Activated naive CD4-positive, alpha-beta T cell treated with anti-CD3 and anti-CD28 coated beads, Interleukin-2, amount 50 U/mL, for 72 hours (primary cell): ENCODE results near the gene MEGF10. TPM values are rescaled to one million over a fixed set of nuclear protein-coding genes. Genes with fewer than 3 reads are reported as not detected.

ENCODE experiments used
- ATAC-seq, 2 donors: fragments of 150-1000 bp; cut with Tn5 transposase; 2 replicates each; pipeline ENCODE4 v1.10.0; 2021; ENCODE audit warnings: mild to moderate bottlenecking in 2 of 2, moderate library complexity in 2 of 2
- DNase-seq, 2 donors: peaks; one replicate each; pipeline ENCODE4 v3.0.0; 2021 to 2022; ENCODE audit warnings: low spot score in 2 of 2
- H3K27ac Mint-ChIP-seq, 2 donors: one replicate each; pipeline ENCODE4 v1.8.0; 2022; ENCODE audit warnings: mild to moderate bottlenecking in 2 of 2, mixed read lengths in 2 of 2
- H3K36me3 Mint-ChIP-seq, 2 donors: one replicate each; pipeline ENCODE4 v1.8.0; 2022; ENCODE audit warnings: mixed read lengths in 2 of 2
- H3K9me3 Mint-ChIP-seq, 2 donors: one replicate each; pipeline ENCODE4 v1.8.0; 2022; ENCODE audit warnings: mixed read lengths in 2 of 2
- total RNA-seq, 2 donors: library from RNA; stranded (reverse); gene quantifications; one replicate each; pipeline ENCODE4 v1.2.3, GENCODE V29; 2022

MEGF10 gene
- total RNA-seq, 2 donors from 2014 or later, result 0.07 TPM; not detected in 1

DNA sequence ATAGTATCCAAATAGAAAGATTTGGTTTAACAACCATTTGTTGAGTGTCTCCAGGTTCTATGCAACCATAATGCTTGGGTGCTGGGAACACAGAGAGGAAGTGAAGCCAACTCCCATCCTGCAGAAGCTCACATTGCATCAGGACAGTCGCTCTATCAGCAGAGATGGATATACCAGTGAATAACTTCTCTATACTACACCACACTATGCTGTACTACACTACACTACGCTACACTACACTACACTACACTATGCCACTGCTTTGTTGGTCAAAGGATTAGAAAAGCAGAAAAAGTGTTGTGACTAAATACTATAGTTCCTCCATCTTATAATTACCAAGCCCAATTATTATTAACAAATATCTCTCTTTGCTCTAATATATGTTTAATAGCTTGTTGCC, 137.7 kb downstream of the MEGF10 start:
- Mint-ChIP-seq H3K27ac (no peak overlapping the region), H3K36me3 (no peaks in the 10 kb centered on the region), H3K9me3 (no peaks in the 10 kb centered on the region)
- no peak for ATAC-seq
- DNase-seq, result no peak

DNA sequence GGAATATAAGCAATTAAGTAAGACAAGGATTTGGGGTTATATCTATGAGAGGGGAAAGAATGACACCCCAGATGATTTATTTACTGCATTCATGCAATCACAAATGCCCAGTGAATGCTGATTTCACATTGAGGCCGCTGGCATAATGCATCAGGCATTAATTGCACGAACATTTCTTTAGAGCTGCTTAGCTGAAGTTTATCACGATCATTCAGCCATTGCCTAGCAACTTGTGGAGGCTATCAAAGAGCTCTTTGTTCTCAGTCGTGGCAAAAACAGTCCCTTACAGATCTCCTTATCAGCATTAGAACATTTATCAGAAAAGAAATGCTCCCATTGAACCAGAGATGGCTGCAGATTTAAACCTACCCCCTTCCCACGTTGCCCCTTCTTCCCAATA, 138.2 kb downstream of the MEGF10 start:
- Mint-ChIP-seq H3K9me3 (no peaks in the 10 kb centered on the region), H3K36me3 (no peaks in the 10 kb centered on the region), H3K27ac (no peak overlapping the region)
- ATAC-seq (no peak), DNase-seq (no peak)

GRCh38 chr5:127429928-127430327, 139.3 kb downstream of the MEGF10 start:
- Mint-ChIP-seq H3K9me3 (no peaks in the 10 kb centered on the region), H3K27ac (no peak overlapping the region), H3K36me3 (no peaks in the 10 kb centered on the region)
- ATAC-seq, result no peak
- DNase-seq, result no peak

GRCh38 chr5:127430627-127431026, 140.0 kb downstream of the MEGF10 start:
- Mint-ChIP-seq H3K27ac (no peak overlapping the region), H3K9me3 (no peaks in the 10 kb centered on the region), H3K36me3 (no peaks in the 10 kb centered on the region)
- no peak for DNase-seq
- no peak for ATAC-seq

- no peaks in the 10 kb centered on the region for H3K9me3 Mint-ChIP-seq
- no peak overlapping the region for H3K27ac Mint-ChIP-seq
- no peak for ATAC-seq
- no peaks in the 10 kb centered on the region for H3K36me3 Mint-ChIP-seq
- DNase-seq, result no peak
Measured at GRCh38 chr5:127431977-127432585, 141.5 kb downstream of the MEGF10 start.

- Mint-ChIP-seq H3K36me3 (no peaks in the 10 kb centered on the region), H3K27ac (no peak overlapping the region), H3K9me3 (no peaks in the 10 kb centered on the region)
- DNase-seq (no peak), ATAC-seq (no peak)
Measured at GRCh38 chr5:127433526-127433925, 142.9 kb downstream of the MEGF10 start.

DNA sequence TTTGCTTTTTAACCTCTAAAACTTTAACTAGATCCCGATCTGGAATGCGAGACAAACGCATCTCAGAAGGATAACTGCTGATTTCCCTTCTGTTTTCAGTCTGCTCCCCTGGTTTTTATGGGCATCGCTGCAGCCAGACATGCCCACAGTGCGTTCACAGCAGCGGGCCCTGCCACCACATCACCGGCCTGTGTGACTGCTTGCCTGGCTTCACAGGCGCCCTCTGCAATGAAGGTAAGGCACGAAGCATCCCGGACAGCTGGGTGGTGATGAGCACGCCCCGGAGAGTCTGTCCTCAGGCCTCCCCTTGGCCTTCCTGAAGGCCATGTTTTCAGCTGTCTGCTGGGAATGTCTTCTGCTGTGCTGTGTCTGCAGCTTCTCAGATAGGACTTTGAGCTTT, 144.0 kb downstream of the MEGF10 start:
- ATAC-seq, result no peak
- DNase-seq, result no peak
- H3K36me3 Mint-ChIP-seq, result no peaks in the 10 kb centered on the region
- no peak overlapping the region for H3K27ac Mint-ChIP-seq
- H3K9me3 Mint-ChIP-seq, result no peaks in the 10 kb centered on the region

DNA sequence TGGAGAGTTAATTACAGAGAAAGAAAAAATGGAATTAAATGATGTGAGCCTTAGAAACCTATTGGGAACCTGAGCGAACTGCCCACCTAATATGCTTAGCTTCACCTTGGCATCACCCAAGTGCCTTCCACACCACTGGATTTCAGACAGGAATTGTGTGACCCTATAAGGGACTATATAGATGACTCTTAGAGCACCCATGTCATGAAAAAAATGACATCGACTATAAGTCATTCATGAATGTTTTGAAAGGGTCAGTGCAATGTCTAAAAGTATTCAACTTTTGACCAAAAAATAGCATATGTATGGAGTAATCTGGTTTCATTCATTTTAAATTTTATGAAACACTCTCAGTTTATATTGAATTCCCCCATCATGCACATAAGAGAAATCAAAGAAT, 145.2 kb downstream of the MEGF10 start:
- no peaks in the 10 kb centered on the region for H3K9me3 Mint-ChIP-seq
- DNase-seq, result no peak
- ATAC-seq, result no peak
- no peak overlapping the region for H3K27ac Mint-ChIP-seq
- H3K36me3 Mint-ChIP-seq, result no peaks in the 10 kb centered on the region

DNA sequence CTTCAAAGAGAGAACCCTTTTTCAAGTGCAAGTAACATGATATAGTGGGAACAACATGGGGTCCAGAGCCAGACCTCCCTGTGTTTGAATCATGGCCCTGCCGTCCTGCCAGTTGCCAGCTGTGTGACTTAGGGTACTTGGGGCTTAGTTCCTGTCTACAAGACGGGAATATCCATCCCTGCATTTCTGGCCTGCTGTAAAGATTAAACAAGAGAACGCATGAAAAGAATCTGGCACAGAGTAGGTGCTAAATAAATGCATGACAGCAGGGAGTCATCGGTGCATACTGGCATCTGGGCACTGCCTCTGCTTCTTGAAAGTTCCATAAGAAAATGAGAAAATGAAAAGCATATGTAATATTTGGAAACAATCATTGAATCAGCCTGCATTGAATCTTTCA, 149.0 kb downstream of the MEGF10 start:
- ATAC-seq (no peak), DNase-seq (no peak)
- H3K27ac Mint-ChIP-seq, result no peak overlapping the region
- no peaks in the 10 kb centered on the region for H3K9me3 Mint-ChIP-seq
- H3K36me3 Mint-ChIP-seq, result no peaks in the 10 kb centered on the region

DNA sequence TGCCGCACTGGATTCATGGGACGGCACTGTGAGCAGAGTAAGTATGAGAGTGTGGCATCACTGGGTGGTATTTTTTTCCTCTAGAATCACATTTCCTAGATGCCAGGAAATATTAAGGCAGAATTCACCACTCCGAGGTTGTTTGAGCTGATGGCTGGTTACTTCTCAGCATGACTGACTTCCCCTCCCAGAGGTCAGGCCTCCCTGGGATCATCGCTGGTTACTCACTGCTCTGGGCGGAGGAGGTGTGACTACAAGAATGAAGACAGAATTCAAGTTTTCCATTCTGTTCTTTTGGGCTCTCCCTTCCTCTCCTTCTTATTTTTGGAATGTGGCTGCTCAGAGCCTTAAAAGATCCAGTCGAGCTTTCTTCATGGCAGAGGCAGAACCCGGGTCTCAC, 150.2 kb downstream of the MEGF10 start:
- no peaks in the 10 kb centered on the region for H3K36me3 Mint-ChIP-seq
- no peak overlapping the region for H3K27ac Mint-ChIP-seq
- no peaks in the 10 kb centered on the region for H3K9me3 Mint-ChIP-seq
- ATAC-seq (no peak), DNase-seq (no peak)

DNA sequence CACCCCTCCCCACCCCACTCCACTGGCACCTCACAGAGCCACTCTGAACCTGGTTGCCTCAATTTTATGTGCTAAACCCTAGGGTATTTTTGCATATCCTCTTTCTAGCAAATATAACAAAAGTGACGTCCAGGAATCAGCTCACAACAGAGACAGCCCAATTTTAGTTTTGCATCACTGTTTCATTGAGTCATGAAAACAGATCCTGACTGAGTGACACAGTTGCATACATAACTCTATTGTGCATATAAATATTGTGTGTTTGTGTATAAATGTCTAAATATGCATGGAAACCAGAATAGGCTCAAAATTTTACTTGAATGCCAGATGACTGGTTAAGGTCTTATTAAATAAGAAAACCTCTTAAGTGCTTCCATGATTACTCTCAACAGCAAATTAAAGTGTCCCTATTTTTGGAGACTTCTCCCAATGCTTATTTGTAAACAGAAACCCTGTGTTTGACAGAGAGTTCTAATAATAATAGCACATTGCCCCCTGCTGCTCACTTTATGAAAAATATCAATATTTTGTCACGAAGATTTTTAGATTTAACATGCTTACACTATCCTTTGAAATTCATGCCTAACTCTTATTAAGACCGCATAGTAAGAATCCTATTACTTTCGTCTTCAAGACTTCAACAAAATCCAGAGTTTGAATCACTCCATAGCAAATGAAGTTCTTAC, 151.3 kb downstream of the MEGF10 start:
- no peak for ATAC-seq
- H3K36me3 Mint-ChIP-seq, result no peaks in the 10 kb centered on the region
- no peak overlapping the region for H3K27ac Mint-ChIP-seq
- no peaks in the 10 kb centered on the region for H3K9me3 Mint-ChIP-seq
- no peak for DNase-seq

- ATAC-seq, result no peak
- H3K36me3 Mint-ChIP-seq, result no peaks in the 10 kb centered on the region
- H3K27ac Mint-ChIP-seq, result no peak overlapping the region
- no peak for DNase-seq
- no peaks in the 10 kb centered on the region for H3K9me3 Mint-ChIP-seq
Measured at GRCh38 chr5:127444171-127444570, 153.6 kb downstream of the MEGF10 start.

DNA sequence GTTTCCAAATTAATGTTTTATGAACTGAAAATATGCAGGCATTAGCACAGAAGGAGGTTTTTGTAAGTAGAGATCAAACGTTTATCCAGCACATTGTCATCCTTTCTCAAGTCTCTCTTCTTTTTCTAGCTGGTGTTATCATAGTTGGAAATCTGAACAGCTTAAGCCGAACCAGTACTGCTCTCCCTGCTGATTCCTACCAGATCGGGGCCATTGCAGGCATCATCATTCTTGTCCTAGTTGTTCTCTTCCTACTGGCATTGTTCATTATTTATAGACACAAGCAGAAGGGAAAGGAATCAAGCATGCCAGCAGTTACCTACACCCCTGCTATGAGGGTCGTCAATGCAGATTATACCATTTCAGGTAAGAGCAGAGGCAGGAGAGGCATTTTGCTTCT, 154.7 kb downstream of the MEGF10 start:
- ATAC-seq, result no peak
- no peaks in the 10 kb centered on the region for H3K9me3 Mint-ChIP-seq
- no peak for DNase-seq
- no peaks in the 10 kb centered on the region for H3K36me3 Mint-ChIP-seq
- H3K27ac Mint-ChIP-seq, result no peak overlapping the region

DNA sequence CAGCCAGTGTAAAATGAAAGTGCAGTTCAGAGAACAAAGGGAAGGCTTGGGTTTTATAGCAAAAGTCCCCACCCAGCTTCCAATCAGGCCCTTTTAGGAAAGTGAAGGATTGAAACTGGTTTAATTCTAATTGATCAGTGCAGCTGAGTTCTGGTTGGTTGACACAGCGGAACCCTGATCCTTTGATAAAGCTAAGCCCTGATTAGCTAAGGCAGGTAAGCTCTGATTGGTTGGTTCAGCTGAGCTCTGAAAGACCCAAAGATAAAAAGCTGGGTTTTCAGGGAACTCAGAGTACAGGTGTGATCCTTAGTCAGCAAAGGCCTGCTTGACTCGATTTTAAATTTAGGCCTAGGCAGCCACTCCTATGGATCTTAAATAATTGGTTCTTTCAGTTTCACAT, 156.0 kb downstream of the MEGF10 start:
- no peak for DNase-seq
- Mint-ChIP-seq H3K36me3 (no peaks in the 10 kb centered on the region), H3K27ac (no peak overlapping the region), H3K9me3 (no peaks in the 10 kb centered on the region)
- no peak for ATAC-seq

GRCh38 chr5:127447827-127448226, 157.2 kb downstream of the MEGF10 start:
- no peak overlapping the region for H3K27ac Mint-ChIP-seq
- no peaks in the 10 kb centered on the region for H3K9me3 Mint-ChIP-seq

GRCh38 chr5:127450046-127450445, 159.4 kb downstream of the MEGF10 start:
- DNase-seq, result no peak
- ATAC-seq, result no peak
- Mint-ChIP-seq H3K36me3 (no peaks in the 10 kb centered on the region), H3K9me3 (no peaks in the 10 kb centered on the region), H3K27ac (no peak overlapping the region)

More at GRCh38 chr5:127447827-127448226, 157.2 kb downstream of the MEGF10 start:
- no peak for ATAC-seq
- H3K36me3 Mint-ChIP-seq, result no peaks in the 10 kb centered on the region
- no peak for DNase-seq

DNA sequence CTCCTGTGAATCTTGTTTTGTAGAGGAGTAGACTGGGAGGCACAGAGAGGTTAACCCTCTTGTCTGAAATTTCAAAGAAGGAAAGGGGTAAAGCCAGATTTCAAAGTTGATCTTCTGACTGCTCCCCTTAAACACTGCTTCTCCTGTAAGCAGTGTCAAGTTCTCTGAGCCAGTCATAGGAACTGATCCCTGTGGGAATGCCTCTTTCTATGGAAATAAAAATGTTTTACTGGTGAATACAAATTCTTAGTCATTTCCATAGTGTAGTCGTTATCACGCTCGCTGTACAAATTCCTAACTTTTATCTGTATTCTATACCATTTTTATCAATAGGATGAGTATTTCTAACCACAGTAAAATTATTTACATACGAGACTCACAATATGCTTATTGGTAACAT, 160.5 kb downstream of the MEGF10 start:
- Mint-ChIP-seq H3K9me3 (no peaks in the 10 kb centered on the region), H3K27ac (no peak overlapping the region), H3K36me3 (no peaks in the 10 kb centered on the region)
- DNase-seq (no peak), ATAC-seq (no peak)

GRCh38 chr5:127452626-127453025, 162.0 kb downstream of the MEGF10 start:
- H3K36me3 Mint-ChIP-seq, result no peaks in the 10 kb centered on the region
- ATAC-seq (no peak), DNase-seq (no peak)
- H3K27ac Mint-ChIP-seq, result no peak overlapping the region
- H3K9me3 Mint-ChIP-seq, result no peaks in the 10 kb centered on the region
